Globus pallidus (tissue), 1 donor: ENCODE measurements around the gene SLC25A34.
A peak's percentile ranks its signal among the peaks of the same experiment; 100 is the strongest.

Experiments
- DNase-seq: peaks from one replicate; pipeline ENCODE4 v3.0.0-alpha.2; 2015; ENCODE audit warnings: low spot score

The SLC25A34 gene

GRCh38 chr1:15714406-15715136 is 21.5 kb upstream of the SLC25A34 start:
- peak; percentile 85 for DNase-seq

- DNase-seq, result no peak
Observed at GRCh38 chr1:15717418-15718125, 18.5 kb upstream of the SLC25A34 start.

GRCh38 chr1:15718199-15718601 is 17.9 kb upstream of the SLC25A34 start:
- no peak for DNase-seq

- no peak for DNase-seq
Observed at GRCh38 chr1:15719381-15720120, 16.5 kb upstream of the SLC25A34 start.

GRCh38 chr1:15720861-15721260 is 15.2 kb upstream of the SLC25A34 start:
- no peak for DNase-seq

- no peak for DNase-seq
Observed at GRCh38 chr1:15722411-15722810, 13.6 kb upstream of the SLC25A34 start.

- DNase-seq, result no peak
Observed at GRCh38 chr1:15722836-15723532, 13.1 kb upstream of the SLC25A34 start.

GRCh38 chr1:15723631-15724246 is 12.3 kb upstream of the SLC25A34 start:
- DNase-seq, result no peak

- DNase-seq, result no peak
Observed at GRCh38 chr1:15724949-15725880, 10.8 kb upstream of the SLC25A34 start.

- DNase-seq, result no peak
Observed at GRCh38 chr1:15726508-15726907, 9.6 kb upstream of the SLC25A34 start.

- DNase-seq, result no peak
Observed at GRCh38 chr1:15727021-15727420, 9.0 kb upstream of the SLC25A34 start.

GRCh38 chr1:15727424-15727823 is 8.6 kb upstream of the SLC25A34 start:
- no peak for DNase-seq

GRCh38 chr1:15727866-15728534 is 8.1 kb upstream of the SLC25A34 start:
- DNase-seq, result no peak

- DNase-seq, result no peak
Observed at GRCh38 chr1:15728937-15729657, 7.0 kb upstream of the SLC25A34 start.

- DNase-seq, result no peak
Observed at GRCh38 chr1:15730423-15730822, 5.6 kb upstream of the SLC25A34 start.

GRCh38 chr1:15730936-15731335 is 5.1 kb upstream of the SLC25A34 start:
- DNase-seq, result no peak

- no peak for DNase-seq
Observed at GRCh38 chr1:15731735-15732685, 4.0 kb upstream of the SLC25A34 start.

- no peak for DNase-seq
Observed at GRCh38 chr1:15732686-15733081, 3.4 kb upstream of the SLC25A34 start.
